Esophagus squamous epithelium (tissue), 5 donors: ENCODE measurements around the gene NAGLU. TPM values are rescaled to one million over a fixed set of nuclear protein-coding genes. Genes with fewer than 3 reads are reported as not detected.
A peak's percentile ranks its signal among the peaks of the same experiment; 100 is the strongest.

Experiments
- DNase-seq: peaks from one replicate; lab custom pipeline; 2025; lab: John Stamatoyannopoulos, UW
- H3K27ac ChIP-seq, 4 donors: fragments of 200-600 bp; sonication (generic); one replicate each; pipeline ENCODE4 v1.5.1; 2016 to 2019; ENCODE audit warnings: mild to moderate bottlenecking in 1 of 4
- H3K27me3 ChIP-seq, 4 donors: fragments of 200-600 bp; sonication (generic); 1 replicate in 3 of 4; 2 replicates in 1 of 4; pipeline versions ENCODE4 v1.5.1 to v1.6.0; 2017 to 2021; ENCODE audit warnings: antibody characterized with exemption in 1 of 4
- H3K36me3 ChIP-seq, 3 donors: fragments of 200-600 bp; sonication (generic); one replicate each; pipeline ENCODE4 v1.5.1; 2016 to 2019
- H3K4me1 ChIP-seq, 3 donors: fragments of 200-600 bp; sonication (generic); one replicate each; pipeline ENCODE4 v1.5.1; 2017 to 2019
- H3K4me3 ChIP-seq, 4 donors: fragments of 200-600 bp; sonication (generic); 1 replicate in 3 of 4; 2 replicates in 1 of 4; pipeline ENCODE4 v1.5.1; 2016 to 2019; ENCODE audit warnings: mild to moderate bottlenecking in 2 of 4, moderate library complexity in 1 of 4
- H3K9me3 ChIP-seq, 3 donors: fragments of 200-600 bp; sonication (generic); one replicate each; pipeline ENCODE4 v1.5.1; 2016 to 2019
- POLR2A ChIP-seq, 4 donors: fragments of 450-650 bp; IDR thresholded peaks; one replicate each; pipeline ENCODE4 v1.6.1; 2017; ENCODE audit warnings: antibody characterized with exemption in 4 of 4, mild to moderate bottlenecking in 4 of 4, moderate library complexity in 3 of 4
- WGBS, 2 donors: methylation state at CpG; one replicate each; pipeline ENCODE4 v1.1.5; 2018; 5-methylcytosine and 5-hydroxymethylcytosine counted together
- intact Hi-C: fragments of 100-400 bp; cut with DNase I; formaldehyde crosslinking; loops from one replicate; pipeline ENCODE4 v1.15.0; 2022
- total RNA-seq, 4 donors: library from RNA; depleted of rRNA; stranded (reverse); fragments of >200 nt; gene quantifications; one replicate each; pipeline ENCODE4 v1.1.0, GENCODE V29; 2016
- TF ChIP-seq, protein P1 (sequence below), 6 experiments: fragments of 450-650 bp in 4 of 6; fragments of 200-600 bp in 2 of 6; sonication (generic) in 2 of 6; IDR thresholded peaks; one replicate each; pipeline ENCODE4 v1.5.1; 2016 to 2019; ENCODE audit warnings: antibody characterized with exemption in 6 of 6, mild to moderate bottlenecking in 4 of 6, moderate library complexity in 4 of 6
- donor health status: DM: yes; HTN: yes; CAD: no.

NAGLU gene
- 10 to 100 TPM; 19.2 to 39.0 (median 26.5) TPM for total RNA-seq

DNA sequence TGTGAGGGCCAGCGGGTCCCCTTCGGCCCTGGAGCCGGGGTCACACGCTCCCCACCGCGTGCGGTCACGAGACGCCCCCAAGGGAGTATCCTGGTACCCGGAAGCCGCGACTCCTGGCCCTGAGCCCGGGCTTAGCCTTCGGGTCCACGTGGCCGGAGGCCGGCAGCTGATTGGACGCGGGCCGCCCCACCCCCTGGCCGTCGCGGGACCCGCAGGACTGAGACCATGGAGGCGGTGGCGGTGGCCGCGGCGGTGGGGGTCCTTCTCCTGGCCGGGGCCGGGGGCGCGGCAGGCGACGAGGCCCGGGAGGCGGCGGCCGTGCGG is at the start of gene NAGLU:
NAGLU (plus strand) TSS at position 194 of the 324 bp plus-strand sequence; CDS start at position 226, 32 bp downstream.
- no peaks in the 10 kb centered on the region for H3K27me3 ChIP-seq
- peak within 1 kb of the TSS; percentile 62 to 77 (median 72) for H3K4me3 ChIP-seq
- peaks cover 6 to 29% (median 9%) of the 10 kb centered on the region in 3 donors for H3K36me3 ChIP-seq
- H3K4me1 ChIP-seq = peaks cover 27 to 51% (median 29%) of the 10 kb centered on the region in 3 donors
- peak; percentile 39 for DNase-seq
- intact Hi-C loops = no loop called here
- TF ChIP-seq POLR2A (IDR thresholded peaks at IDR 0.05) = peak in 3 of 4 donors; percentile 4 to 74 (median 72)
- TF ChIP-seq, protein P1, sequence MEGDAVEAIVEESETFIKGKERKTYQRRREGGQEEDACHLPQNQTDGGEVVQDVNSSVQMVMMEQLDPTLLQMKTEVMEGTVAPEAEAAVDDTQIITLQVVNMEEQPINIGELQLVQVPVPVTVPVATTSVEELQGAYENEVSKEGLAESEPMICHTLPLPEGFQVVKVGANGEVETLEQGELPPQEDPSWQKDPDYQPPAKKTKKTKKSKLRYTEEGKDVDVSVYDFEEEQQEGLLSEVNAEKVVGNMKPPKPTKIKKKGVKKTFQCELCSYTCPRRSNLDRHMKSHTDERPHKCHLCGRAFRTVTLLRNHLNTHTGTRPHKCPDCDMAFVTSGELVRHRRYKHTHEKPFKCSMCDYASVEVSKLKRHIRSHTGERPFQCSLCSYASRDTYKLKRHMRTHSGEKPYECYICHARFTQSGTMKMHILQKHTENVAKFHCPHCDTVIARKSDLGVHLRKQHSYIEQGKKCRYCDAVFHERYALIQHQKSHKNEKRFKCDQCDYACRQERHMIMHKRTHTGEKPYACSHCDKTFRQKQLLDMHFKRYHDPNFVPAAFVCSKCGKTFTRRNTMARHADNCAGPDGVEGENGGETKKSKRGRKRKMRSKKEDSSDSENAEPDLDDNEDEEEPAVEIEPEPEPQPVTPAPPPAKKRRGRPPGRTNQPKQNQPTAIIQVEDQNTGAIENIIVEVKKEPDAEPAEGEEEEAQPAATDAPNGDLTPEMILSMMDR (IDR thresholded peaks at IDR 0.05) = peak in 1 of 6 experiments; percentile 19
- H3K9me3 ChIP-seq = no peaks in the 10 kb centered on the region
- H3K27ac ChIP-seq = peak within 1 kb of the TSS; percentile 88 to 98 (median 94)
- no CpG with 5 or more reads among the region's 40 CpGs for WGBS, 2 donors

DNA sequence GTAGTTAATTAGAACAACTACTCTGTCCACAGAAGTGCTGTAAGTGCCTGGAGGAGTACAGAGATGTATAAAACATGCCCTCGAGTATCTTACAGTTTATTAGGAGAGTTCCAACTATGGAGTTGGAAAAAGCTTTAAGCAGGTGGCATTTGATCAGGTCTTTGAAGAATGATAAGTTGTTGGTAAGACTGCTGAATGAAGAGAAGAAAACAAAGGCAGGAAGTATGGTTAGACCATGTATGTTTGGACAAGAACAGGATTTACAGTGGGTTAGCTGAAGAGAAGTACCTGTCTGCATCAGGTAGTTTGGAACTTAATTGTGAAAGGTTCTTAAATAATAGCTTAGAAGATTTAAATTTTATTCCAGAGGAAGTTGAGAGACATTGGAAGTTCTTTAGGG is 48.0 kb upstream of the NAGLU start:
- H3K36me3 ChIP-seq = peaks cover 9 to 100% (median 53%) of the 10 kb centered on the region in 3 donors
- H3K27ac ChIP-seq = no peak overlapping the region
- H3K9me3 ChIP-seq = no peaks in the 10 kb centered on the region
- intact Hi-C loops = no loop called here
- no peaks in the 10 kb centered on the region for H3K27me3 ChIP-seq
- DNase-seq = no peak
- 71 to 72% methylated on average over 1 of the region's 1 CpG for WGBS, 2 donors
- TF ChIP-seq POLR2A (IDR thresholded peaks at IDR 0.05) = no peak
- TF ChIP-seq, protein P1 (IDR thresholded peaks at IDR 0.05) = no peak
- H3K4me1 ChIP-seq = peaks cover 0 to 4% (median 0%) of the 10 kb centered on the region in 3 donors
- no peak overlapping the region for H3K4me3 ChIP-seq

DNA sequence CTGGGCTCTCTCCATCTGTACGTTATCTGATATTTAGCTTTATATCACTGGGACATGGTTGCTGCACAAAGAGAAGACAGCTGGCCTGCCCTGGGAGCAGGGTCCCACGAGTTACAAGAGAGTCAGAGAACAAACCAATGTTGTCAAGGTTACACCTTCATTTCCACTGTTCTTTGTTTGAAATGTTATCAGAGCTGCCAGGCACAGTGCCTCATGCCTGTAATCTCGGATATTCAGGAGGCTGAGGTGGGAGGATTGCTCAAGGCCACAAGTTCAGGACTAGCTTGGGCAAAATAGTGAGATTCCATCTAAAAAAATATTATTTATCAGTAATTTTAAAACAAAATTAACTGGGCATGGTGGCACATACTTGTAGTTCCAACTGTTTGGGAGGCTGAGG is 42.7 kb upstream of the NAGLU start:
- Histone ChIP-seq H3K27ac (no peak overlapping the region), H3K9me3 (no peaks in the 10 kb centered on the region), H3K4me1 (no peaks in the 10 kb centered on the region), H3K4me3 (no peak overlapping the region), H3K27me3 (no peaks in the 10 kb centered on the region), H3K36me3 (peaks cover 14 to 100% (median 44%) of the 10 kb centered on the region in 3 donors)
- intact Hi-C loops = no loop called here
- TF ChIP-seq, protein P1 (IDR thresholded peaks at IDR 0.05) = no peak
- no peak for TF ChIP-seq POLR2A (IDR thresholded peaks at IDR 0.05)
- WGBS, 2 donors = 78 to 82% methylated on average over 3 of the region's 3 CpGs
- DNase-seq = no peak

DNA sequence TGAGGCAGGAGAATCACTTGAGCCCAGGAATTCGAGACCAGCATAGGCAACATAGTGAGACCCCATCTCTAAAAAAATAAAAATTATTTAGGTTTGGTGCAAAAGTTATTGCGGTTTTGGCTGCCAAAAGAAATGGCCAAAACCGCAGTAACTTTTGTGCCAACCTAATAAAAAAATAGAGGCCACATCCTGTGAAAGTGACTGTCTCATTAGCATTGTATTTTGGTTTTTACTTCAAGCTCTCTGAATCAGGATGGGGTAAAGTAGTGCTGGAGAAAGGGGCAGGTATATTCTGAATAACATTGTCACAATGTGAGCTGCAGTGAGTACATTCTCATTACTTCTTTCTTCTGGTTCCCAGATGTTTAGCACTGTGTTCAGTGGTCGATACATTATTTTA is 41.4 kb upstream of the NAGLU start:
- no peaks in the 10 kb centered on the region for H3K4me1 ChIP-seq
- 64 to 78% methylated on average over 4 of the region's 4 CpGs for WGBS, 2 donors
- intact Hi-C loops = no loop called here
- no peak overlapping the region for H3K4me3 ChIP-seq
- H3K9me3 ChIP-seq = no peaks in the 10 kb centered on the region
- H3K27me3 ChIP-seq = no peaks in the 10 kb centered on the region
- no peak overlapping the region for H3K27ac ChIP-seq
- peaks cover 14 to 100% (median 33%) of the 10 kb centered on the region in 3 donors for H3K36me3 ChIP-seq
- no peak for DNase-seq
- no peak for TF ChIP-seq POLR2A (IDR thresholded peaks at IDR 0.05)
- TF ChIP-seq, protein P1 (IDR thresholded peaks at IDR 0.05) = no peak

DNA sequence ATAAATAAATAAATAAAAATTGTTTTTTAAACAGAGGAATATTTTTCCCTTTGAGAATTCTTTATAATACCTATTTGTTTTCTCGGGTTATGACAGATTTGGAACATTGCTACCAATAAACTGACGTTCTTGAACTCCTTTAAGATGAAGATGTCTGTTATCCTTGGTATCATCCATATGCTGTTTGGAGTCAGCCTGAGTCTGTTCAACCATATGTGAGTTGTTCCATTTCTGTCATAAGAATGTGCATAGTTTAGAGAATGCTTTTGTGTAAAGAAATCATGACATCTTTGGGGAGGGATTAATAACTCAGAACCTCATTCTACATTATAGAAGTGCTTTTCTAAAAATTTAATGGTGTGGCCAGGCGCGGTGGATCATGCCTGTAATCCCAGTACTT is 37.2 kb upstream of the NAGLU start:
- H3K4me1 ChIP-seq = no peaks in the 10 kb centered on the region
- no peak for DNase-seq
- 90 to 95% methylated on average over 4 of the region's 4 CpGs for WGBS, 2 donors
- H3K9me3 ChIP-seq = no peaks in the 10 kb centered on the region
- intact Hi-C loops = no loop called here
- H3K36me3 ChIP-seq = peaks cover 4 to 100% (median 28%) of the 10 kb centered on the region in 3 donors
- no peak for TF ChIP-seq POLR2A (IDR thresholded peaks at IDR 0.05)
- TF ChIP-seq, protein P1 (IDR thresholded peaks at IDR 0.05) = no peak
- H3K27me3 ChIP-seq = no peaks in the 10 kb centered on the region
- no peak overlapping the region for H3K27ac ChIP-seq
- H3K4me3 ChIP-seq = no peak overlapping the region
